Colonic mucosa (tissue), 4 donors: Measurements from ENCODE around the gene APBB2. TPM values are rescaled to one million over a fixed set of nuclear protein-coding genes. Genes with fewer than 3 reads are reported as not detected.

ENCODE experiments used
- DNase-seq: peaks from one replicate; pipeline ENCODE4 v3.0.0-alpha.2; 2020
- H3K27ac ChIP-seq: fragments of 200-600 bp; one replicate; pipeline ENCODE4 v1.8.0; 2021
- H3K27me3 ChIP-seq: fragments of 200-600 bp; one replicate; pipeline ENCODE4 v1.8.0; 2021
- H3K36me3 ChIP-seq: fragments of 200-600 bp; one replicate; pipeline ENCODE4 v1.8.0; 2021
- H3K4me1 ChIP-seq: fragments of 200-600 bp; one replicate; pipeline ENCODE4 v1.8.0; 2021; ENCODE audit warnings: mild to moderate bottlenecking
- H3K4me3 ChIP-seq: fragments of 200-600 bp; one replicate; pipeline ENCODE4 v1.8.0; 2021
- H3K9ac ChIP-seq, 2 donors: one replicate each; pipeline ENCODE4 v1.7.0; 2013; ENCODE audit warnings: control low read depth in 2 of 2, low read depth in 2 of 2, low read length in 2 of 2
- H3K9me3 ChIP-seq: fragments of 200-600 bp; one replicate; pipeline ENCODE4 v1.8.0; 2021
- CTCF ChIP-seq: fragments of 200-600 bp; IDR thresholded peaks from one replicate; pipeline ENCODE4 v1.8.0; 2022; ENCODE audit warnings: antibody characterized with exemption, mild to moderate bottlenecking
- intact Hi-C: fragments of 100-400 bp; cut with DNase I; formaldehyde crosslinking; loops from one replicate; pipeline ENCODE4 v1.14.1; 2022
- total RNA-seq, 2 donors: library from RNA; stranded (reverse); fragmentation: NEBNext Ultra II Directional in 1 of 2; extraction: Animal tissue kit (Norgen Biotek cat#: 25700) in 1 of 2; gene quantifications; one replicate each; pipeline ENCODE4 v1.2.1, GENCODE V29; 2021
- donor health status: healthy.
- donor health status: DM: no; HTN: no; CAD: no.
- donor health status: DM: no; HTN: no; CAD: no.

APBB2 gene
- total RNA-seq, 2 donors from 2014 or later = 22.8 to 27.5 TPM

- Histone ChIP-seq H3K9me3 (no peaks in the 10 kb centered on the region), H3K4me3 (no peak overlapping the region), H3K36me3 (no peaks in the 10 kb centered on the region), H3K4me1 (no peaks in the 10 kb centered on the region), H3K27me3 (no peaks in the 10 kb centered on the region), H3K9ac (no peak overlapping the region), H3K27ac (no peak overlapping the region)
- intact Hi-C loops = no loop called here
- no peak for TF ChIP-seq CTCF
- DNase-seq = no peak
Observed at GRCh38 chr4:40969501-40969900, 244.8 kb downstream of the APBB2 start.

GRCh38 chr4:40967550-40967949, 246.8 kb downstream of the APBB2 start:
- H3K9ac ChIP-seq = no peak overlapping the region
- H3K9me3 ChIP-seq = no peaks in the 10 kb centered on the region
- no peak for DNase-seq
- H3K36me3 ChIP-seq = no peaks in the 10 kb centered on the region
- H3K27ac ChIP-seq = no peak overlapping the region
- H3K27me3 ChIP-seq = no peaks in the 10 kb centered on the region
- intact Hi-C loops = no loop called here
- no peak overlapping the region for H3K4me3 ChIP-seq
- TF ChIP-seq CTCF = no peak
- no peaks in the 10 kb centered on the region for H3K4me1 ChIP-seq

- Histone ChIP-seq H3K9me3 (no peaks in the 10 kb centered on the region), H3K4me3 (no peak overlapping the region), H3K4me1 (no peaks in the 10 kb centered on the region), H3K27ac (no peak overlapping the region), H3K9ac (no peak overlapping the region), H3K36me3 (no peaks in the 10 kb centered on the region), H3K27me3 (no peaks in the 10 kb centered on the region)
- DNase-seq = no peak
- intact Hi-C loops = no loop called here
- TF ChIP-seq CTCF = no peak
Observed at GRCh38 chr4:40966091-40966490, 248.3 kb downstream of the APBB2 start.

GRCh38 chr4:40963897-40964478, 250.4 kb downstream of the APBB2 start:
- intact Hi-C loops = no loop called here
- DNase-seq = no peak
- no peak for TF ChIP-seq CTCF

GRCh38 chr4:40962551-40963180, 251.7 kb downstream of the APBB2 start:
- no peak for TF ChIP-seq CTCF
- Histone ChIP-seq H3K4me1 (no peaks in the 10 kb centered on the region), H3K36me3 (no peaks in the 10 kb centered on the region), H3K9ac (no peak overlapping the region), H3K27me3 (no peaks in the 10 kb centered on the region), H3K27ac (no peak overlapping the region), H3K9me3 (no peaks in the 10 kb centered on the region), H3K4me3 (no peak overlapping the region)
- DNase-seq = no peak
- intact Hi-C loops = no loop called here

More at GRCh38 chr4:40963897-40964478, 250.4 kb downstream of the APBB2 start:
- Histone ChIP-seq H3K9ac (no peak overlapping the region), H3K27me3 (no peaks in the 10 kb centered on the region), H3K4me3 (no peak overlapping the region), H3K4me1 (no peaks in the 10 kb centered on the region), H3K9me3 (no peaks in the 10 kb centered on the region), H3K27ac (no peak overlapping the region), H3K36me3 (no peaks in the 10 kb centered on the region)
